IMR-90 (cell line): ENCODE data around the gene TMEM209. TPM values are rescaled to one million over a fixed set of nuclear protein-coding genes. Genes with fewer than 3 reads are reported as not detected.

Experiments used
- ATAC-seq: fragments of 200-7000 bp; cut with Tn5 transposase; 2 replicates; pipeline ENCODE4 v1.9.1; 2020; ENCODE audit warnings: low read depth, mild to moderate bottlenecking, moderate library complexity
- BruUV-seq: library from RNA; stranded (reverse); fragments of 400-500 nt; replicated peaks from 2 replicates; lab custom pipeline; 2021; lab: Mats Ljungman, UMichigan
- CTCF ChIA-PET: fragments of 300-600 bp; formaldehyde crosslinking; extraction: SDS; loops from one replicate; lab custom pipeline; 2021; ENCODE audit warnings: antibody characterized with exemption; lab: Yijun Ruan, JAX
- POLR2A ChIA-PET: fragments of 300-600 bp; sonication (Branson Sonifier 250); formaldehyde crosslinking; loops from one replicate; lab custom pipeline; 2022; ENCODE audit warnings: antibody characterized with exemption; ENCODE audit not compliant: unreplicated experiment; lab: Charles Lee
- DNase-seq: peaks from one replicate; pipeline ENCODE4 v3.0.0; 2013
- H2AFZ ChIP-seq: replicated peaks from 2 replicates; pipeline ENCODE3; 2013; ENCODE audit warnings: low read length, mild to moderate bottlenecking; ENCODE audit not compliant: poor library complexity
- H2AK5ac ChIP-seq: 2 replicates; pipeline ENCODE4 v1.6.1; 2013; ENCODE audit warnings: low read depth, low read length, inconsistent platforms
- H2AK9ac ChIP-seq: replicated peaks from 2 replicates; pipeline ENCODE3; 2013; ENCODE audit warnings: mild to moderate bottlenecking, low read depth, low read length, moderate library complexity; ENCODE audit not compliant: poor library complexity
- H2BK120ac ChIP-seq: 2 replicates; pipeline ENCODE4 v1.6.1; 2013; ENCODE audit warnings: low read depth, low read length, inconsistent platforms
- H2BK15ac ChIP-seq: 3 replicates; pipeline ENCODE4 v1.6.1; 2013; ENCODE audit warnings: low read depth, low read length, inconsistent platforms
- H2BK20ac ChIP-seq: 2 replicates; pipeline ENCODE4 v1.6.1; 2013; ENCODE audit warnings: low read depth, mild to moderate bottlenecking, inconsistent platforms, low read length, moderate library complexity
- H2BK5ac ChIP-seq: 2 replicates; pipeline ENCODE4 v1.6.1; 2013; ENCODE audit warnings: mild to moderate bottlenecking, low read depth, low read length, inconsistent platforms; ENCODE audit not compliant: poor library complexity, severe bottlenecking
- H3K14ac ChIP-seq: replicated peaks from 2 replicates; pipeline ENCODE4 v1.6.1; 2013; ENCODE audit warnings: low read depth, low read length, inconsistent platforms
- H3K18ac ChIP-seq: 2 replicates; pipeline ENCODE4 v1.6.1; 2013; ENCODE audit warnings: low read depth, low read length, control low read depth
- H3K23ac ChIP-seq: 2 replicates; pipeline ENCODE4 v1.6.1; 2013; ENCODE audit warnings: low read depth, low read length, inconsistent platforms
- H3K27ac ChIP-seq: 2 replicates; pipeline ENCODE4 v1.5.1; 2013; ENCODE audit warnings: mild to moderate bottlenecking, control low read depth, low read length; ENCODE audit not compliant: insufficient read depth
- H3K27me3 ChIP-seq: 2 replicates; pipeline ENCODE4 v1.6.1; 2013; ENCODE audit warnings: low read length; ENCODE audit not compliant: control insufficient read depth, insufficient read depth
- H3K36me3 ChIP-seq: 2 replicates; pipeline ENCODE4 v1.6.1; 2013; ENCODE audit warnings: low read length, mixed read lengths; ENCODE audit not compliant: control insufficient read depth, insufficient read depth
- H3K4ac ChIP-seq: 2 replicates; pipeline ENCODE4 v1.6.1; 2013; ENCODE audit warnings: low read depth, low read length, inconsistent platforms
- H3K4me1 ChIP-seq: 2 replicates; pipeline ENCODE4 v1.6.1; 2013; ENCODE audit warnings: low read length, mixed read lengths; ENCODE audit not compliant: control insufficient read depth, insufficient read depth
- H3K4me2 ChIP-seq: 2 replicates; pipeline ENCODE4 v1.6.1; 2013; ENCODE audit warnings: low read depth, mild to moderate bottlenecking, control low read depth, low read length, moderate library complexity
- H3K4me3 ChIP-seq: 2 replicates; pipeline ENCODE4 v1.5.1; 2013; ENCODE audit warnings: low read depth, mild to moderate bottlenecking, control low read depth, low read length, moderate library complexity; ENCODE audit not compliant: insufficient read depth
- H3K56ac ChIP-seq: 2 replicates; pipeline ENCODE4 v1.6.1; 2013; ENCODE audit warnings: low read length, inconsistent platforms; ENCODE audit not compliant: insufficient read depth; ENCODE audit errors: extremely low read depth
- H3K79me1 ChIP-seq, 2 experiments: 2 replicates each; pipeline ENCODE4 v1.6.1; 2013; ENCODE audit warnings: low read length in 2 of 2, inconsistent platforms in 1 of 2, low read depth in 1 of 2
- H3K9ac ChIP-seq: 2 replicates; pipeline ENCODE4 v1.6.1; 2013; ENCODE audit warnings: low read depth, low read length, control low read depth
- H3K9me1 ChIP-seq: 2 replicates; pipeline ENCODE4 v1.6.1; 2013; ENCODE audit warnings: low read length, inconsistent platforms; ENCODE audit not compliant: insufficient read depth
- H3K9me3 ChIP-seq: 2 replicates; pipeline ENCODE4 v1.6.1; 2013; ENCODE audit warnings: low read length; ENCODE audit not compliant: control insufficient read depth, insufficient read depth
- H4K20me1 ChIP-seq: 2 replicates; pipeline ENCODE4 v1.6.1; 2013; ENCODE audit warnings: low read length, inconsistent platforms; ENCODE audit not compliant: insufficient read depth
- H4K5ac ChIP-seq: 2 replicates; pipeline ENCODE4 v1.6.1; 2013; ENCODE audit warnings: mild to moderate bottlenecking, low read depth, low read length, control low read depth
- H4K8ac ChIP-seq, 2 experiments: 2 replicates each; pipeline ENCODE4 v1.6.1; 2013; ENCODE audit warnings: low read depth in 2 of 2, low read length in 2 of 2, control low read depth in 1 of 2, inconsistent platforms in 1 of 2
- H4K91ac ChIP-seq: 2 replicates; pipeline ENCODE4 v1.6.1; 2013; ENCODE audit warnings: low read depth, low read length, inconsistent platforms; ENCODE audit not compliant: insufficient read depth
- BHLHE40 ChIP-seq: fragments of 150-350 bp; IDR thresholded peaks from 2 replicates; pipeline ENCODE4 v1.6.1; 2016; ENCODE audit warnings: mild to moderate bottlenecking, low read depth, low read length
- CEBPB ChIP-seq: IDR thresholded peaks from 2 replicates; pipeline ENCODE4 v1.6.1; 2012; ENCODE audit warnings: low read depth, low read length, improper control_type of control experiment
- CHD1 ChIP-seq: IDR thresholded peaks from 2 replicates; pipeline ENCODE4 v1.6.1; 2012; ENCODE audit warnings: low read depth, low read length, improper control_type of control experiment
- CTCF ChIP-seq: conservative IDR thresholded peaks from 2 replicates; pipeline ENCODE4 v1.5.1; 2012; ENCODE audit warnings: mild to moderate bottlenecking, low read depth, low read length, improper control_type of control experiment
- ELK1 ChIP-seq: fragments of 150-350 bp; IDR thresholded peaks from 2 replicates; pipeline ENCODE4 v1.6.1; 2016; ENCODE audit warnings: low read depth, mild to moderate bottlenecking, low read length, moderate library complexity, borderline replicate concordance
- FOS ChIP-seq: fragments of 150-350 bp; IDR thresholded peaks from 2 replicates; pipeline ENCODE4 v1.6.1; 2016; ENCODE audit warnings: low read depth, low read length
- MAFK ChIP-seq: IDR thresholded peaks from 2 replicates; pipeline ENCODE4 v1.6.1; 2012; ENCODE audit warnings: low read depth, low read length, improper control_type of control experiment
- MAZ ChIP-seq: IDR thresholded peaks from 2 replicates; pipeline ENCODE4 v1.6.1; 2012; ENCODE audit warnings: low read depth, mild to moderate bottlenecking, low read length, improper control_type of control experiment, moderate library complexity, borderline replicate concordance
- MXI1 ChIP-seq: IDR thresholded peaks from 2 replicates; pipeline ENCODE4 v1.6.1; 2012; ENCODE audit warnings: low read depth, mild to moderate bottlenecking, low read length, moderate library complexity, borderline replicate concordance
- NFE2L2 ChIP-seq: fragments of 150-350 bp; IDR thresholded peaks from 2 replicates; pipeline ENCODE4 v1.6.1; 2016; ENCODE audit warnings: low read depth, mild to moderate bottlenecking, low read length
- POLR2A ChIP-seq: IDR thresholded peaks from 2 replicates; pipeline ENCODE4 v1.6.1; 2012; ENCODE audit warnings: mild to moderate bottlenecking, low read depth, low read length
- RAD21 ChIP-seq: IDR thresholded peaks from 2 replicates; pipeline ENCODE4 v1.6.1; 2012; ENCODE audit warnings: low read length, improper control_type of control experiment
- RCOR1 ChIP-seq: IDR thresholded peaks from 2 replicates; pipeline ENCODE4 v1.6.1; 2012; ENCODE audit warnings: mild to moderate bottlenecking, low read length, improper control_type of control experiment; ENCODE audit not compliant: insufficient replicate concordance
- RFX5 ChIP-seq: IDR thresholded peaks from 2 replicates; pipeline ENCODE4 v1.8.0; 2012; ENCODE audit warnings: low read depth, mild to moderate bottlenecking, low read length, moderate library complexity
- SMC3 ChIP-seq: fragments of 150-350 bp; IDR thresholded peaks from 2 replicates; pipeline ENCODE4 v1.6.1; 2016; ENCODE audit warnings: low read depth, mild to moderate bottlenecking, antibody characterized with exemption, low read length, moderate library complexity
- USF2 ChIP-seq: fragments of 150-350 bp; IDR thresholded peaks from 2 replicates; pipeline ENCODE4 v1.6.1; 2017; ENCODE audit warnings: mild to moderate bottlenecking, antibody characterized with exemption, low read length, low read depth
- WGBS, 2 experiments: methylation state at CpG; one replicate each; pipeline versions ENCODE4 v1.1.5 to v1.1.7; 2013; ENCODE audit warnings: missing lambda C conversion rate in 2 of 2; ENCODE audit not compliant: insufficient read length in 1 of 2; ENCODE audit errors: extremely low coverage in 2 of 2; 5-methylcytosine and 5-hydroxymethylcytosine counted together
- dilution Hi-C: fragments of 300-500 bp; cut with HindIII; formaldehyde crosslinking; loops from one replicate; pipeline ENCODE4 v1.14.3; 2018; ENCODE audit warnings: low sequenced_read_pairs; ENCODE audit not compliant: unreplicated experiment
- in situ Hi-C: fragments of 300-500 bp; cut with MboI; formaldehyde crosslinking; loops from 3 replicates; pipeline ENCODE4 v1.14.3; 2019; ENCODE audit warnings: low sequenced_read_pairs, inconsistent platforms, mixed read lengths
- intact Hi-C: fragments of 100-400 bp; cut with micrococcal nuclease; formaldehyde crosslinking; loops from 2 replicates; pipeline ENCODE4 v1.10.0; 2022
- polyA plus RNA-seq, 3 experiments: library from polyadenylated mRNA; depleted of rRNA; stranded (reverse); fragments of >200 nt; gene quantifications; 2 replicates each; pipeline ENCODE4 v1.2.3, GENCODE V29; 2012; ENCODE audit warnings: low replicate concordance in 1 of 3
- total RNA-seq: library from RNA; depleted of rRNA; stranded (reverse); fragments of >200 nt; gene quantifications from 2 replicates; pipeline ENCODE4 v1.2.3, GENCODE V29; 2012

Gene TMEM209
- total and polyA plus RNA-seq, 2 of the 4 experiments (the other 2 are of a cell fraction), result 8.0 to 11.3 TPM

GRCh38 chr7:130150587-130150986 is 54.6 kb downstream of the TMEM209 start:
- Histone ChIP-seq H3K27me3 (no peaks in the 10 kb centered on the region), H3K18ac (no peak overlapping the region), H4K8ac (no peak overlapping the region), H3K14ac (no peak overlapping the region), H2BK5ac (no peak overlapping the region), H2AK9ac (no peak overlapping the region), H2BK15ac (no peak overlapping the region), H4K91ac (no peak overlapping the region), H3K4me2 (no peak overlapping the region), H3K4me1 (no peaks in the 10 kb centered on the region), H3K9me1 (peaks cover 11% of the 10 kb centered on the region), H3K56ac (no peak overlapping the region), H2AFZ (no peak overlapping the region), H2BK20ac (no peak overlapping the region), H3K27ac (no peak overlapping the region), H3K23ac (no peak overlapping the region), H4K5ac (no peak overlapping the region), H3K79me1 (no peaks in the 10 kb centered on the region), H3K9ac (no peak overlapping the region), H3K4me3 (no peak overlapping the region), H2AK5ac (no peak overlapping the region), H3K9me3 (no peaks in the 10 kb centered on the region), H3K4ac (no peak overlapping the region), H4K20me1 (no peaks in the 10 kb centered on the region), H2BK120ac (no peak overlapping the region), H3K36me3 (no peaks in the 10 kb centered on the region)
- dilution Hi-C loops (no loop called here), in situ Hi-C loops (no loop called here), intact Hi-C loops (no loop called here)
- WGBS, 2 experiments, result no CpG with 5 or more reads among the region's 11 CpGs
- no peak for TF ChIP-seq MAFK
- no peak for TF ChIP-seq ELK1
- TF ChIP-seq RCOR1, result no peak
- TF ChIP-seq BHLHE40, result no peak
- no peak for TF ChIP-seq USF2
- no peak for TF ChIP-seq NFE2L2
- TF ChIP-seq MAZ, result no peak
- TF ChIP-seq CHD1, result no peak
- no peak for TF ChIP-seq CTCF
- TF ChIP-seq POLR2A, result no peak
- TF ChIP-seq FOS, result no peak
- TF ChIP-seq SMC3, result no peak
- TF ChIP-seq RFX5, result no peak
- TF ChIP-seq RAD21, result no peak
- TF ChIP-seq CEBPB, result no peak
- TF ChIP-seq MXI1, result no peak
- no peak for DNase-seq
- BruUV-seq, result no TSS peak
- ChIA-PET CTCF (no interaction called here), POLR2A (no interaction called here)
- no peak for ATAC-seq
